ENCODE data around the gene MAN2C1. TPM values are rescaled to one million over a fixed set of nuclear protein-coding genes. Genes with fewer than 3 reads are reported as not detected.

Gene MAN2C1
- polyA plus RNA-seq, 4 donors, result 109 to 379 (median 172) TPM

DNA sequence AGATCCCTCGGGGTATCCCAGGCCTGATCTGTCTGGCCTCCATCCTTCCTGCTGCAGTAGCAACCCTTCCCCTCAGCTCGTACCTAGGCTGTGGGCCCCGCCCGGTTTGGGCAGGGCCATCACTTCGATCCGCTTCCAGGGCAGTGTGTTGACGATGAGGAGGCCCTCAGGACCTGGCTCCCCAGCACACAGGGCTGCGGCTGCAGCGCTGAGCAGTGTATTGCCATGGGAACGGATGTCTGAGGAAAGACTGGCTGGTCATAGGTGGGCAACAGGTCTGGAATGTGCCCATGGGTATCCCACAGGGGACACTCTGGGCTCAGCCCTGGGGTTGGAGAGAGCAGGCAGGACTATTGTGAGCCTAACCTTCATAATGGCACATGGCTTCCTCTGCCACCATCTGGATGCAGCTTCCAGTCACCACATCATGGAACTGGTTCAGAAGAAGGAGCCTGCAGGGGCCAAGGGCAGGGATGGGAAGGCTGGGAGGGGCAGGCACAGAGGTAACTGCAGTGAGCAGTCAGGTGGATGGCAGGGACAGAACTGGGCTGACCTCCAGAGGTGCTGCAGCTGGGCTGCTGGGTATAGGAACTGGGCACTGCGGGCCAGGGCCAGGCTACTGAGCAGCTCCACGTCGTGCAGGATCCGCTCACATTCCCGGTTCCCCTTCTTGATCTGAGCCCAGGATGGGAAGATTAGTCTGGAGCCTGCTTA, 8.7 kb downstream of the MAN2C1 start:
- H3K27me3 ChIP-seq (ENCODE audit: control insufficient read depth in 3 of 3, insufficient read depth in 3 of 3, low read length in 3 of 3), result no peaks in the 10 kb centered on the region
- peaks cover 11 to 95% (median 14%) of the 10 kb centered on the region in 3 donors for H3K36me3 ChIP-seq (ENCODE audit: control insufficient read depth in 3 of 3, insufficient read depth in 2 of 3, low read depth in 1 of 3, low read length in 3 of 3)
- no peak overlapping the region for H3K27ac ChIP-seq (ENCODE audit: low read depth in 1 of 3, low read length in 2 of 3)
- DNase-seq (no peak), FAIRE-seq (no peak)
- no peaks in the 10 kb centered on the region for H3K4me1 ChIP-seq (ENCODE audit: control insufficient read depth in 3 of 3, insufficient read depth in 2 of 3, low read depth in 1 of 3, low read length in 2 of 3)
- 81 to 89% (median 87%) methylated on average over 15 of the region's 15 CpGs for WGBS, 3 donors
- no peaks in the 10 kb centered on the region for H3K9me3 ChIP-seq (ENCODE audit: control insufficient read depth in 2 of 2, insufficient read depth in 1 of 2, low read depth in 1 of 2, low read length in 1 of 2)
- H3K4me3 ChIP-seq (ENCODE audit: low read depth in 1 of 3, low read length in 3 of 3), result no peak overlapping the region

GRCh38 chr15:75358771-75359536, 9.5 kb downstream of the MAN2C1 start:
- Histone ChIP-seq H3K4me3 (ENCODE audit: low read depth in 1 of 3, low read length in 3 of 3) (no peak overlapping the region), H3K9me3 (ENCODE audit: control insufficient read depth in 2 of 2, insufficient read depth in 1 of 2, low read depth in 1 of 2, low read length in 1 of 2) (no peaks in the 10 kb centered on the region), H3K27ac (ENCODE audit: low read depth in 1 of 3, low read length in 2 of 3) (no peak overlapping the region), H3K36me3 (ENCODE audit: control insufficient read depth in 3 of 3, insufficient read depth in 2 of 3, low read depth in 1 of 3, low read length in 3 of 3) (peaks cover 8 to 95% (median 11%) of the 10 kb centered on the region in 3 donors), H3K27me3 (ENCODE audit: control insufficient read depth in 3 of 3, insufficient read depth in 3 of 3, low read length in 3 of 3) (no peaks in the 10 kb centered on the region), H3K4me1 (ENCODE audit: control insufficient read depth in 3 of 3, insufficient read depth in 2 of 3, low read depth in 1 of 3, low read length in 2 of 3) (no peaks in the 10 kb centered on the region)
- no peak for FAIRE-seq
- no peak for DNase-seq
- WGBS, 3 donors, result 94 to 95% (median 95%) methylated on average over 10 of the region's 10 CpGs

- Histone ChIP-seq H3K4me3 (ENCODE audit: low read depth in 1 of 3, low read length in 3 of 3) (no peak overlapping the region), H3K27ac (ENCODE audit: low read depth in 1 of 3, low read length in 2 of 3) (no peak overlapping the region), H3K27me3 (ENCODE audit: control insufficient read depth in 3 of 3, insufficient read depth in 3 of 3, low read length in 3 of 3) (no peaks in the 10 kb centered on the region), H3K4me1 (ENCODE audit: control insufficient read depth in 3 of 3, insufficient read depth in 2 of 3, low read depth in 1 of 3, low read length in 2 of 3) (no peaks in the 10 kb centered on the region), H3K36me3 (ENCODE audit: control insufficient read depth in 3 of 3, insufficient read depth in 2 of 3, low read depth in 1 of 3, low read length in 3 of 3) (peaks cover 5 to 96% (median 11%) of the 10 kb centered on the region in 3 donors), H3K9me3 (ENCODE audit: control insufficient read depth in 2 of 2, insufficient read depth in 1 of 2, low read depth in 1 of 2, low read length in 1 of 2) (no peaks in the 10 kb centered on the region)
- 93 to 96% (median 95%) methylated on average over 14 to 17 of the region's 17 CpGs for WGBS, 3 donors
- DNase-seq, result no peak
- FAIRE-seq, result no peak
Measured at GRCh38 chr15:75357976-75358673, 10.3 kb downstream of the MAN2C1 start.

- no peak for FAIRE-seq
- no peak for DNase-seq
- no peaks in the 10 kb centered on the region for H3K27me3 ChIP-seq (ENCODE audit: control insufficient read depth in 3 of 3, insufficient read depth in 3 of 3, low read length in 3 of 3)
- no peaks in the 10 kb centered on the region for H3K4me1 ChIP-seq (ENCODE audit: control insufficient read depth in 3 of 3, insufficient read depth in 2 of 3, low read depth in 1 of 3, low read length in 2 of 3)
- H3K4me3 ChIP-seq (ENCODE audit: low read depth in 1 of 3, low read length in 3 of 3), result no peak overlapping the region
- WGBS, 3 donors, result 95 to 96% (median 96%) methylated on average over 20 of the region's 20 CpGs
- H3K9me3 ChIP-seq (ENCODE audit: control insufficient read depth in 2 of 2, insufficient read depth in 1 of 2, low read depth in 1 of 2, low read length in 1 of 2), result no peaks in the 10 kb centered on the region
- no peak overlapping the region for H3K27ac ChIP-seq (ENCODE audit: low read depth in 1 of 3, low read length in 2 of 3)
- H3K36me3 ChIP-seq (ENCODE audit: control insufficient read depth in 3 of 3, insufficient read depth in 2 of 3, low read depth in 1 of 3, low read length in 3 of 3), result peaks cover 3 to 92% (median 4%) of the 10 kb centered on the region in 3 donors
Measured at GRCh38 chr15:75356517-75356916, 11.9 kb downstream of the MAN2C1 start.

- Histone ChIP-seq H3K4me3 (ENCODE audit: low read depth in 1 of 3, low read length in 3 of 3) (no peak overlapping the region), H3K9me3 (ENCODE audit: control insufficient read depth in 2 of 2, insufficient read depth in 1 of 2, low read depth in 1 of 2, low read length in 1 of 2) (no peaks in the 10 kb centered on the region), H3K27ac (ENCODE audit: low read depth in 1 of 3, low read length in 2 of 3) (no peak overlapping the region), H3K27me3 (ENCODE audit: control insufficient read depth in 3 of 3, insufficient read depth in 3 of 3, low read length in 3 of 3) (no peaks in the 10 kb centered on the region), H3K4me1 (ENCODE audit: control insufficient read depth in 3 of 3, insufficient read depth in 2 of 3, low read depth in 1 of 3, low read length in 2 of 3) (no peaks in the 10 kb centered on the region), H3K36me3 (ENCODE audit: control insufficient read depth in 3 of 3, insufficient read depth in 2 of 3, low read depth in 1 of 3, low read length in 3 of 3) (peaks cover 2 to 90% (median 3%) of the 10 kb centered on the region in 3 donors)
- FAIRE-seq (no peak), DNase-seq (no peak)
- 89 to 90% (median 90%) methylated on average over 28 of the region's 28 CpGs for WGBS, 3 donors
Measured at GRCh38 chr15:75356006-75356405, 12.4 kb downstream of the MAN2C1 start.

GRCh38 chr15:75355369-75355768, 13.0 kb downstream of the MAN2C1 start:
- Histone ChIP-seq H3K4me1 (ENCODE audit: control insufficient read depth in 3 of 3, insufficient read depth in 2 of 3, low read depth in 1 of 3, low read length in 2 of 3) (no peaks in the 10 kb centered on the region), H3K9me3 (ENCODE audit: control insufficient read depth in 2 of 2, insufficient read depth in 1 of 2, low read depth in 1 of 2, low read length in 1 of 2) (no peaks in the 10 kb centered on the region), H3K27ac (ENCODE audit: low read depth in 1 of 3, low read length in 2 of 3) (no peak overlapping the region), H3K4me3 (ENCODE audit: low read depth in 1 of 3, low read length in 3 of 3) (no peak overlapping the region), H3K36me3 (ENCODE audit: control insufficient read depth in 3 of 3, insufficient read depth in 2 of 3, low read depth in 1 of 3, low read length in 3 of 3) (peaks cover 2 to 86% (median 3%) of the 10 kb centered on the region in 3 donors), H3K27me3 (ENCODE audit: control insufficient read depth in 3 of 3, insufficient read depth in 3 of 3, low read length in 3 of 3) (no peaks in the 10 kb centered on the region)
- DNase-seq (no peak), FAIRE-seq (no peak)
- 86 to 98% (median 94%) methylated on average over 4 of the region's 4 CpGs for WGBS, 3 donors

DNA sequence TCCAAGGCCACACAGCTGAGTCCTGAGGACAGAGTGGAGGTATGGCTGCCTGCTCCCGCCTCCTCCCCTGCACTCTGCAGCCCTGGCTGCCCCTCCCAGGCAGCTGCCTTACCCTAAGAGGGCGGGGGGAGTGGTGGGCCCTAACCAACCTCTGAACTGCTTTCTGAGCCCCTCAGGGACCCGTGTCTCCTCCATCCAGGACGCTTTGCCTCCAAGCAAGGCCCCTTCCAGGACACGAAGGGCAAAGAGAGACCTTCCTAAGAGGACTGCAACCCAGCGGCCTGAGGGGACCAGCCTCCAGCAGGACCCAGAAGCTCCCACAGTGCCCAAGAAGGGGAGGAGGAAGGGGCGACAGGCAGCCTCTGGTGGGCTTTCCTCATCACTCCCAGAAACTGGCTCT, 14.0 kb downstream of the MAN2C1 start:
- H3K4me3 ChIP-seq (ENCODE audit: low read depth in 1 of 3, low read length in 3 of 3), result no peak overlapping the region
- peaks cover 0 to under 1% (median 0%) of the 10 kb centered on the region in 3 donors for H3K4me1 ChIP-seq (ENCODE audit: control insufficient read depth in 3 of 3, insufficient read depth in 2 of 3, low read depth in 1 of 3, low read length in 2 of 3)
- peaks cover 2 to 86% (median 3%) of the 10 kb centered on the region in 3 donors for H3K36me3 ChIP-seq (ENCODE audit: control insufficient read depth in 3 of 3, insufficient read depth in 2 of 3, low read depth in 1 of 3, low read length in 3 of 3)
- no peaks in the 10 kb centered on the region for H3K27me3 ChIP-seq (ENCODE audit: control insufficient read depth in 3 of 3, insufficient read depth in 3 of 3, low read length in 3 of 3)
- no peaks in the 10 kb centered on the region for H3K9me3 ChIP-seq (ENCODE audit: control insufficient read depth in 2 of 2, insufficient read depth in 1 of 2, low read depth in 1 of 2, low read length in 1 of 2)
- no peak overlapping the region for H3K27ac ChIP-seq (ENCODE audit: low read depth in 1 of 3, low read length in 2 of 3)
- 76 to 87% (median 85%) methylated on average over 7 of the region's 7 CpGs for WGBS, 3 donors
- DNase-seq, result no peak
- no peak for FAIRE-seq

GRCh38 chr15:75353604-75354003, 14.8 kb downstream of the MAN2C1 start:
- WGBS, 3 donors, result 51 to 82% (median 71%) methylated on average over 7 of the region's 7 CpGs
- no peak overlapping the region for H3K4me3 ChIP-seq (ENCODE audit: low read depth in 1 of 3, low read length in 3 of 3)
- H3K4me1 ChIP-seq (ENCODE audit: control insufficient read depth in 3 of 3, insufficient read depth in 2 of 3, low read depth in 1 of 3, low read length in 2 of 3), result peaks cover 0 to 8% (median under 1%) of the 10 kb centered on the region in 3 donors
- peak in 1 of 2 donors; percentile 26 for DNase-seq
- H3K9me3 ChIP-seq (ENCODE audit: control insufficient read depth in 2 of 2, insufficient read depth in 1 of 2, low read depth in 1 of 2, low read length in 1 of 2), result no peaks in the 10 kb centered on the region
- H3K36me3 ChIP-seq (ENCODE audit: control insufficient read depth in 3 of 3, insufficient read depth in 2 of 3, low read depth in 1 of 3, low read length in 3 of 3), result peaks cover 2 to 80% (median 3%) of the 10 kb centered on the region in 3 donors
- no peak overlapping the region for H3K27ac ChIP-seq (ENCODE audit: low read depth in 1 of 3, low read length in 2 of 3)
- FAIRE-seq, result no peak
- H3K27me3 ChIP-seq (ENCODE audit: control insufficient read depth in 3 of 3, insufficient read depth in 3 of 3, low read length in 3 of 3), result no peaks in the 10 kb centered on the region
